ENCODE data around the gene LMX1B. TPM values are rescaled to one million over a fixed set of nuclear protein-coding genes. Genes with fewer than 3 reads are reported as not detected.

Gene LMX1B
- polyA plus RNA-seq, 1 of the 3 experiments (the other 2 are of a cell fraction) = not detected

- no peaks in the 10 kb centered on the region for H3K36me3 ChIP-seq (replicated peaks in 1 of 2; ENCODE audit: control insufficient read depth in 1 of 2, insufficient read depth in 2 of 2, low read length in 1 of 2)
- no peaks in the 10 kb centered on the region for H3K9me2 ChIP-seq
- no peaks in the 10 kb centered on the region for H3F3A ChIP-seq (replicated peaks; ENCODE audit: insufficient read depth)
- 0 out of 2 replicates have a peak, but pooled peaks cover 5% of the 10 kb centered on the region for H3K9me3 ChIP-seq
- no peaks in the 10 kb centered on the region; the same call in 1 of the 2 replicates for H3K27me3 ChIP-seq (ENCODE audit: insufficient read depth)
- no peak overlapping the region for H3K9ac ChIP-seq
- H3K79me2 ChIP-seq (ENCODE audit: insufficient read depth) = no peaks in the 10 kb centered on the region
- H3K4me1 ChIP-seq (ENCODE audit: control insufficient read depth in 1 of 2, insufficient read depth in 2 of 2, low read depth in 1 of 2, low read length in 1 of 2) = no peaks in the 10 kb centered on the region
- H2AFZ ChIP-seq (ENCODE audit: low read depth) = no peak overlapping the region
- no peak overlapping the region for H3K27ac ChIP-seq (ENCODE audit: low read depth in 2 of 2, low read length in 1 of 2)
- H4K20me1 ChIP-seq (ENCODE audit: insufficient read depth) = no peaks in the 10 kb centered on the region
- no peak overlapping the region for H3K4me3 ChIP-seq (ENCODE audit: low read depth in 2 of 2, low read length in 1 of 2)
- no peak overlapping the region for H3K4me2 ChIP-seq
- 48% methylated on average over 1 of the region's 1 CpG for WGBS (ENCODE audit: low lambda C conversion rate)
- TF ChIP-seq JUND (IDR thresholded peaks at IDR 0.05) (no peak), NFIC (IDR thresholded peaks at IDR 0.05; ENCODE audit: borderline replicate concordance) (no peak), SIN3A (IDR thresholded peaks at IDR 0.05; ENCODE audit: borderline replicate concordance, low read depth, low read length) (no peak), MAX (IDR thresholded peaks at IDR 0.05; ENCODE audit: low read depth) (no peak), YY1 (IDR thresholded peaks at IDR 0.05; ENCODE audit: low read depth) (no peak), FOXJ3 (CRISPR knock-in tag; IDR thresholded peaks at IDR 0.05) (no peak), RCOR1 (IDR thresholded peaks at IDR 0.05; ENCODE audit: low read length) (no peak)
- no peak for DNase-seq
- POLR2A ChIA-PET = no interaction called here
- CTCF ChIA-PET = no interaction called here
Measured at GRCh38 chr9:126735482-126735881, 121.8 kb downstream of the LMX1B start.

GRCh38 chr9:126738553-126738952 lies 124.8 kb downstream of the LMX1B start:
- Histone ChIP-seq H3K36me3 (replicated peaks in 1 of 2; ENCODE audit: control insufficient read depth in 1 of 2, insufficient read depth in 2 of 2, low read length in 1 of 2) (no peaks in the 10 kb centered on the region), H3K27ac (ENCODE audit: low read depth in 2 of 2, low read length in 1 of 2) (no peak overlapping the region), H3K4me2 (no peak overlapping the region), H3K9ac (no peak overlapping the region), H3K27me3 (ENCODE audit: insufficient read depth) (no peaks in the 10 kb centered on the region; the same call in 1 of the 2 replicates), H3K4me1 (ENCODE audit: control insufficient read depth in 1 of 2, insufficient read depth in 2 of 2, low read depth in 1 of 2, low read length in 1 of 2) (no peaks in the 10 kb centered on the region), H3K9me2 (no peaks in the 10 kb centered on the region), H2AFZ (ENCODE audit: low read depth) (no peak overlapping the region), H3K79me2 (ENCODE audit: insufficient read depth) (no peaks in the 10 kb centered on the region), H3F3A (replicated peaks; ENCODE audit: insufficient read depth) (no peaks in the 10 kb centered on the region), H3K4me3 (ENCODE audit: low read depth in 2 of 2, low read length in 1 of 2) (no peak overlapping the region), H4K20me1 (ENCODE audit: insufficient read depth) (no peaks in the 10 kb centered on the region), H3K9me3 (0 out of 2 replicates have a peak, but pooled peaks cover 5% of the 10 kb centered on the region)
- DNase-seq = no peak
- POLR2A ChIA-PET = no interaction called here
- 0% methylated on average over 1 of the region's 1 CpG for WGBS (ENCODE audit: low lambda C conversion rate)
- CTCF ChIA-PET = interaction anchor here (1.8 kb wide), 1 partner anchor 43 kb away, joined by 7 read pairs; no protein-coding TSS in a partner anchor
- TF ChIP-seq USF2 (IDR thresholded peaks at IDR 0.05; ENCODE audit: borderline replicate concordance, low read depth, low read length) = no peak
- no peak for TF ChIP-seq IRF3 (IDR thresholded peaks at IDR 0.05; ENCODE audit: low read depth, low read length)
- no peak for TF ChIP-seq FOXM1 (IDR thresholded peaks at IDR 0.05; ENCODE audit: low read depth)
- TF ChIP-seq MAX (IDR thresholded peaks at IDR 0.05; ENCODE audit: low read depth) = no peak
- TF ChIP-seq JUND (IDR thresholded peaks at IDR 0.05) = no peak
- TF ChIP-seq NFIC (IDR thresholded peaks at IDR 0.05; ENCODE audit: borderline replicate concordance) = no peak
- TF ChIP-seq FOXJ3 (CRISPR knock-in tag; IDR thresholded peaks at IDR 0.05) = no peak
- TF ChIP-seq USF1 (IDR thresholded peaks at IDR 0.05; ENCODE audit: borderline replicate concordance, low read depth) = no peak
- no peak for TF ChIP-seq CHD2 (IDR thresholded peaks at IDR 0.05; ENCODE audit: low read length, partially characterized antibody)
- no peak for TF ChIP-seq PBX3 (IDR thresholded peaks at IDR 0.05)
- no peak for TF ChIP-seq SMC3 (IDR thresholded peaks at IDR 0.05; ENCODE audit: low read depth, low read length)
- no peak for TF ChIP-seq TAF1 (IDR thresholded peaks at IDR 0.05; ENCODE audit: borderline replicate concordance, low read depth, low read length)
- no peak for TF ChIP-seq YY1 (IDR thresholded peaks at IDR 0.05; ENCODE audit: low read depth)
- TF ChIP-seq MXI1 (IDR thresholded peaks at IDR 0.05; ENCODE audit: low read depth, low read length) = no peak
- TF ChIP-seq GABPA (IDR thresholded peaks at IDR 0.05; ENCODE audit: low read depth) = no peak
- TF ChIP-seq RFX5 (IDR thresholded peaks at IDR 0.05; ENCODE audit: low read length) = no peak
- TF ChIP-seq RXRA (IDR thresholded peaks at IDR 0.05; ENCODE audit: borderline replicate concordance, low read depth) = no peak
- no peak for TF ChIP-seq ZBTB33 (IDR thresholded peaks at IDR 0.05; ENCODE audit: borderline replicate concordance, low read depth)
- TF ChIP-seq POLR2AphosphoS5 (IDR thresholded peaks at IDR 0.05; ENCODE audit: low read depth, low read length) = no peak

Measured in SK-N-SH (cell line).